Measurements from ENCODE around the gene CNN1. TPM values are rescaled to one million over a fixed set of nuclear protein-coding genes. Genes with fewer than 3 reads are reported as not detected.
A peak's percentile ranks its signal among the peaks of the same experiment; 100 is the strongest.

The CNN1 gene
- total and polyA plus RNA-seq, 2 of the 13 experiments (the other 11 are each of a cell fraction or from before 2014, with no cell fraction given): 0.70 to 1.1 TPM

DNA sequence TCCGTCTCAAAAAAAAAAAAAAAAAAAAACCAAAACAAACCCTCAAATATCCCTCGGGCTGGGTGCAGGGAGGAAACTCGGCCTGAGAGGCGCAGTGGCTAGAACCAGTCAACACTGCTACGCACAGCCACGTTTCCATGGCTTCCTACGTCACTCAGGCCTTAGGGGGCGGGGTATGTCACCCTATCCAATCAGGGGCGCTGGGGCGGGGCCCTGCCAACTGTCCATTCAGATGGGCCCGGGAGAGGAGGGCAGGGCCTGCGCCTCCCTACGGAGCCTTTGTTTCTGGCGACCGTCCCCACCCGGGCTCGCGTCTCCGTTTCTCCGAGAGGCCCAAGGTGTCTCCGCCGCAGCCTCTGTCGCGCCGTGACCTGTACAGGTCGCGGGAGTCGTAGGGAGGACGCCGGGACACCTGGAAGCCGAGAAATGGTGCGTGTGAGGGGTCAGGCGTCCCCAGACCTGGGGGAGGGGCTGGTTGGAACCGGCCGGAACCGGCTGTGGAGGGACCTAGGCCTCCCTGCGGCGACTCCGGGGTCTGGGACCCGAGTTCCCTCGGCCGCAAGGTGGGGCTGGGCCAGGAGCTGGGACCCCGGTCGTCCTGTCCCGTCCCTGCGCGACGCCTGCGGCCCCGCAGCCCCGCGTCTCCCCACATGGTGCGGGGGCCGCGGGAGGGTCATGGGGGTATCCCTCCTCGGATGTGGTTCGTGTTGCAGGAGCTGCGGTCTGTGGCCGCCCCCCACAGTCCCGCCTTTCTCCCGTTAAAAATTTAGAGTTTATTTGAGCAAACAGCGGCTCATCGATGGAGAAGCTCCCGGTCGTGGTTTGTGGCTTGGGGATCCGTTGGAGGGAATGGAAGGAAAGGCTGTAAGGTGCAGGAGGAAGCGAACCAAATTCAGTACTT is 58.8 kb downstream of the CNN1 start, which contains the start of gene ZNF627 (continued):
- TF ChIP-seq, protein P1, sequence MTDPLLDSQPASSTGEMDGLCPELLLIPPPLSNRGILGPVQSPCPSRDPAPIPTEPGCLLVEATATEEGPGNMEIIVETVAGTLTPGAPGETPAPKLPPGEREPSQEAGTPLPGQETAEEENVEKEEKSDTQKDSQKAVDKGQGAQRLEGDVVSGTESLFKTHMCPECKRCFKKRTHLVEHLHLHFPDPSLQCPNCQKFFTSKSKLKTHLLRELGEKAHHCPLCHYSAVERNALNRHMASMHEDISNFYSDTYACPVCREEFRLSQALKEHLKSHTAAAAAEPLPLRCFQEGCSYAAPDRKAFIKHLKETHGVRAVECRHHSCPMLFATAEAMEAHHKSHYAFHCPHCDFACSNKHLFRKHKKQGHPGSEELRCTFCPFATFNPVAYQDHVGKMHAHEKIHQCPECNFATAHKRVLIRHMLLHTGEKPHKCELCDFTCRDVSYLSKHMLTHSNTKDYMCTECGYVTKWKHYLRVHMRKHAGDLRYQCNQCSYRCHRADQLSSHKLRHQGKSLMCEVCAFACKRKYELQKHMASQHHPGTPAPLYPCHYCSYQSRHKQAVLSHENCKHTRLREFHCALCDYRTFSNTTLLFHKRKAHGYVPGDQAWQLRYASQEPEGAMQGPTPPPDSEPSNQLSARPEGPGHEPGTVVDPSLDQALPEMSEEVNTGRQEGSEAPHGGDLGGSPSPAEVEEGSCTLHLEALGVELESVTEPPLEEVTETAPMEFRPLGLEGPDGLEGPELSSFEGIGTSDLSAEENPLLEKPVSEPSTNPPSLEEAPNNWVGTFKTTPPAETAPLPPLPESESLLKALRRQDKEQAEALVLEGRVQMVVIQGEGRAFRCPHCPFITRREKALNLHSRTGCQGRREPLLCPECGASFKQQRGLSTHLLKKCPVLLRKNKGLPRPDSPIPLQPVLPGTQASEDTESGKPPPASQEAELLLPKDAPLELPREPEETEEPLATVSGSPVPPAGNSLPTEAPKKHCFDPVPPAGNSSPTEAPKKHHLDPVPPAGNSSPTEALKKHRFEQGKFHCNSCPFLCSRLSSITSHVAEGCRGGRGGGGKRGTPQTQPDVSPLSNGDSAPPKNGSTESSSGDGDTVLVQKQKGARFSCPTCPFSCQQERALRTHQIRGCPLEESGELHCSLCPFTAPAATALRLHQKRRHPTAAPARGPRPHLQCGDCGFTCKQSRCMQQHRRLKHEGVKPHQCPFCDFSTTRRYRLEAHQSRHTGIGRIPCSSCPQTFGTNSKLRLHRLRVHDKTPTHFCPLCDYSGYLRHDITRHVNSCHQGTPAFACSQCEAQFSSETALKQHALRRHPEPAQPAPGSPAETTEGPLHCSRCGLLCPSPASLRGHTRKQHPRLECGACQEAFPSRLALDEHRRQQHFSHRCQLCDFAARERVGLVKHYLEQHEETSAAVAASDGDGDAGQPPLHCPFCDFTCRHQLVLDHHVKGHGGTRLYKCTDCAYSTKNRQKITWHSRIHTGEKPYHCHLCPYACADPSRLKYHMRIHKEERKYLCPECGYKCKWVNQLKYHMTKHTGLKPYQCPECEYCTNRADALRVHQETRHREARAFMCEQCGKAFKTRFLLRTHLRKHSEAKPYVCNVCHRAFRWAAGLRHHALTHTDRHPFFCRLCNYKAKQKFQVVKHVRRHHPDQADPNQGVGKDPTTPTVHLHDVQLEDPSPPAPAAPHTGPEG (CRISPR knock-in tag; IDR thresholded peaks at IDR 0.05): 0 out of 2 replicates have a peak, but pooled peaks have one; percentile 44
- peak; percentile 92 for TF ChIP-seq ZNF350 (CRISPR knock-in tag; IDR thresholded peaks at IDR 0.05; ENCODE audit: borderline replicate concordance, low read depth)
- TF ChIP-seq ZNF839 (CRISPR knock-in tag; IDR thresholded peaks at IDR 0.05; ENCODE audit: borderline replicate concordance): peak; percentile 79; the same call in 1 of the 2 replicates
- peak; percentile 53; the same call in 1 of the 2 replicates for TF ChIP-seq ARNTL (CRISPR knock-in tag; IDR thresholded peaks at IDR 0.05)
- no peak for TF ChIP-seq TEAD2 (CRISPR knock-in tag; IDR thresholded peaks at IDR 0.05)
- no peak for TF ChIP-seq FOXA1 (IDR thresholded peaks at IDR 0.05)
- TF ChIP-seq FOXA1 (CRISPR knock-in tag; IDR thresholded peaks at IDR 0.05): peak; percentile 47
- TF ChIP-seq SIN3B (IDR thresholded peaks at IDR 0.05; ENCODE audit: low read length): no peak
- 0 out of 2 replicates have a peak, but pooled peaks have one; percentile 21 for TF ChIP-seq CBX5 (CRISPR knock-in tag; IDR thresholded peaks at IDR 0.05; ENCODE audit: borderline replicate concordance)
- 0 out of 2 replicates have a peak, but pooled peaks have one; percentile 67 for TF ChIP-seq ZNF879 (CRISPR knock-in tag; IDR thresholded peaks at IDR 0.05)
- TF ChIP-seq ZNF446 (CRISPR knock-in tag; IDR thresholded peaks at IDR 0.05): peak; percentile 80; the same call in 1 of the 2 replicates
- TF ChIP-seq ZNF30 (CRISPR knock-in tag; IDR thresholded peaks at IDR 0.05): no peak
- peak; percentile 80; the same call in 1 of the 2 replicates for TF ChIP-seq ZMAT3 (CRISPR knock-in tag; conservative IDR thresholded peaks at IDR 0.05)
- peak; percentile 53; the same call in 1 of the 2 replicates for TF ChIP-seq KLF12 (CRISPR knock-in tag; IDR thresholded peaks at IDR 0.05; ENCODE audit: borderline replicate concordance)
- TF ChIP-seq ZNF761 (CRISPR knock-in tag; conservative IDR thresholded peaks at IDR 0.05): no peak; the same call in 1 of the 2 replicates
- TF ChIP-seq, protein P2, sequence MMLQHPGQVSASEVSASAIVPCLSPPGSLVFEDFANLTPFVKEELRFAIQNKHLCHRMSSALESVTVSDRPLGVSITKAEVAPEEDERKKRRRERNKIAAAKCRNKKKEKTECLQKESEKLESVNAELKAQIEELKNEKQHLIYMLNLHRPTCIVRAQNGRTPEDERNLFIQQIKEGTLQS (CRISPR knock-in tag; IDR thresholded peaks at IDR 0.05): peak; percentile 57; the same call in 1 of the 2 replicates
- TF ChIP-seq SIX4 (CRISPR knock-in tag; IDR thresholded peaks at IDR 0.05): 0 out of 2 replicates have a peak, but pooled peaks have one; percentile 28
- TF ChIP-seq, protein P3, sequence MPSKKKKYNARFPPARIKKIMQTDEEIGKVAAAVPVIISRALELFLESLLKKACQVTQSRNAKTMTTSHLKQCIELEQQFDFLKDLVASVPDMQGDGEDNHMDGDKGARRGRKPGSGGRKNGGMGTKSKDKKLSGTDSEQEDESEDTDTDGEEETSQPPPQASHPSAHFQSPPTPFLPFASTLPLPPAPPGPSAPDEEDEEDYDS (CRISPR knock-in tag; IDR thresholded peaks at IDR 0.05): peak; percentile 96
- TF ChIP-seq DNMT3B (CRISPR knock-in tag; conservative IDR thresholded peaks at IDR 0.05): peak; percentile 55; the same call in 1 of the 2 replicates
- TF ChIP-seq GABPA (IDR thresholded peaks at IDR 0.05; ENCODE audit: low read depth, low read length): no peak
- peak; percentile 27; the same call in 1 of the 2 replicates for TF ChIP-seq GABPA (CRISPR knock-in tag; IDR thresholded peaks at IDR 0.05; ENCODE audit: low read depth)
- TF ChIP-seq SCMH1 (CRISPR knock-in tag; IDR thresholded peaks at IDR 0.05; ENCODE audit: borderline replicate concordance): no peak
- peak; percentile 88; the same call in 1 of the 2 replicates for TF ChIP-seq ZNF772 (CRISPR knock-in tag; IDR thresholded peaks at IDR 0.05)
- TF ChIP-seq ZNF136 (CRISPR knock-in tag; IDR thresholded peaks at IDR 0.05; ENCODE audit: low read depth): peak; percentile 92
- 0 out of 2 replicates have a peak, but pooled peaks have one; percentile 29 for TF ChIP-seq ZNF441 (CRISPR knock-in tag; IDR thresholded peaks at IDR 0.05; ENCODE audit: borderline replicate concordance)

Measured in HepG2 (cell line).